Measurements from ENCODE around the gene MAPK1. TPM values are rescaled to one million over a fixed set of nuclear protein-coding genes. Genes with fewer than 3 reads are reported as not detected.
A peak's percentile ranks its signal among the peaks of the same experiment; 100 is the strongest.
"Not testable (repeated sequence)": the region's sequence is repeated elsewhere in the genome, so short reads cannot be mapped to it uniquely, and the experiment has no call there.

MAPK1 gene
- total RNA-seq, 1 donor from 2014 or later, result 75.2 TPM

DNA sequence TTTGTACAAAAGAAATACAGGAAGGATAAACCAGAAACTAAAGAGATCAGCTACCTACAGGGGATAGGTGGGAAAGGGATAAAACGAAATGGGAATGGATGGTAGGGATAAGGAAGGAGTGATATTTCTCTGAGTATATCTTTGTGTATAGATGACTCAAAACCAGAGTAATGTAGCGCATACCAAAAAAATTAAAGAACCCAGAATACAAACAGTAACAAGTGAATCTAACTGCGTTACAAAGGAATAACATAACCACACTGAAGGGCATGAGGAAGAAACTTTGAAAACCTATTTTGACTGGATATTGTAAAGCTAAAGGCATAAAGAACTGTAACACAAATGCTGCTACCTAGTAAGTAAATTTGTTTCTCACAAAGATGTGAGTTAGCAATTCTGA is 37.9 kb downstream of the MAPK1 start:
- intact Hi-C loops (cut with DNase I), result no loop called here
- ATAC-seq (ENCODE audit: poor library complexity) (no peak), DNase-seq (no peak)

DNA sequence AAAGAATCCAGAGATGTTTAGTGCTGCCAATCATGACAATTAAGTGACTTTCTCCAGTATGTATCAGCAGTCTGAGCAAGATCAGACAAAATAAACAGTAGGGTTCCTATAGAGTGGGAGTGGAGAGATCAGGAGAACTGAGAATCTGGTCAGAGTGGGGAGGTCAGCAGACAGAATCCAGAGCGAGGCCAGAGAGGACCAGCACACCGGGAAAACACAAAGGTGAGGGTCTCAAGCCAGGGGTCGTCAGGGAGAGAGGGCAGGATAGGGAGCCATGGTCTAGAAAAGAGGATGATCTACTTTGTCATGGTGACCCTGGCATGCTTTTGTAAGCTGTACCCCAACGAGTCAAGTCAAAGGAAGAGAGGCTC is 39.2 kb downstream of the MAPK1 start:
- DNase-seq, result no peak
- intact Hi-C loops (cut with DNase I), result no loop called here
- ATAC-seq (ENCODE audit: poor library complexity), result no peak

DNA sequence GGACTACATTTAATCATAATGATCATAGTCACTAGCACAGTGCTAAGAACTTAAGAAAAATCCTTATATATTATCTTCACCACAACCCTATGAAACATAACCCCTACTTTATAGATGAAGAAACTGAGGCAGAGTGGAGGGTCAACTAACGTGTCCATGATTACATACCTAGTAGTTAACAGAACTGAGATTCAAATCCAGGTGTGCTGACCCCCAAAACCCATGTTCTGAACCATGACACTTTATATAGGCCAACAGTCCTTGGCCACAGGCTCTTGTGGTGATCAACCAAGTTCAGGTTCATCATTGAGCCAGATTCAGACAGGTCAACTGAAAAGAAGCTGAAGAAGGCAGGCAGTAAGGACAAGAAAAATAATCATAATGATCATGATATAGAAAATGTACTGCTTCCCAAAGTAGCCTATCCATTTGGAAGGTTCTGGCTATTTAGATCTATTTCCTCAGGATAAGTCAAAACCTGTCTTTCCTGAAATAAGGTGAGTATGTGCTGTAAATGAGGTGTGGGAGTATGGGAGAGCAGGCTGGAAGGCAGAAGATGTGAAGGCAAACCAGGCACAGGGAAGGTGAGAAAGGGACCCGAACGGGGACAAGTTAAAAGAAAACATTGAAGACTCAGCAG is 39.7 kb downstream of the MAPK1 start:
- DNase-seq (no peak), ATAC-seq (ENCODE audit: poor library complexity) (no peak)
- intact Hi-C loops (cut with DNase I), result no loop called here

DNA sequence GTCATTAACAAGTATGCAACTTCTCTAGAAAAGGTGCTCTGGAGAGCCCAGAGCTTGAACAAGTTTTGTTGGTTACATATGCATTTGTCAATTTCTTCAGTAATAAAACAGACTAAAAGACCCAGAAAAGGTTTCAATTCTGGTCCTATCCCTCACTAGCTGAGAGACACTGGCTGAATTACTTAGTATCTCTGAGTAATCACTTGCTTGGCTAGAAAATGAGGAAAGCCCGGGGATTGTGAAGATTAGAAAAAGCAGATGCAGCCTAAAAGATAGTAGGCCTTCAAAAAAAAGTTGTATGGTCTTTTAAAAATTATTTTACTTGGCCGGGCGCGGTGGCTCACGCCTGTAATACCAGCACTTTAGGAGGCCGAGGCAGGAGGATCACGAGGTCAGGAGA is 41.2 kb downstream of the MAPK1 start:
- DNase-seq (no peak), ATAC-seq (ENCODE audit: poor library complexity) (no peak)
- intact Hi-C loops (cut with DNase I), result no loop called here

DNA sequence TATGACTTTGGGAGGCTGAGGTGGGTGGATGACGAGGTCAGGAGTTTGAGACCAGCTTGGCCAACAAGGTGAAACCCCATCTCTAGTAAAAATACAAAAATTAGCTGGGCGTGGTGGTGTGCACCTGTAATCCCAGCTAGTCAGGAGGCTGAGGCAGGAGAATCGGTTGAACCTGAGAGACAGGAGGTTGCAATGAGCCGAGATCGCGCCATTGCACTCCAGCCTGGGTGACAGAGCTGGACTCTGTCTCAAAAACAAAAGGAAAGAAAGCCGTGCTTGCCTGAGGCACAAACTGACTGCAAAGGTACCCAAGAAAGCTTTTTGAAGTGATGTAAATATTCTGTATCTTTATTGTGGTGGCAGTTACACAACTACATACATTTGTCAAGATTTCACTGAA is 42.5 kb downstream of the MAPK1 start:
- intact Hi-C loops (cut with DNase I); ATAC-seq (ENCODE audit: poor library complexity); DNase-seq: not testable (repeated sequence)

DNA sequence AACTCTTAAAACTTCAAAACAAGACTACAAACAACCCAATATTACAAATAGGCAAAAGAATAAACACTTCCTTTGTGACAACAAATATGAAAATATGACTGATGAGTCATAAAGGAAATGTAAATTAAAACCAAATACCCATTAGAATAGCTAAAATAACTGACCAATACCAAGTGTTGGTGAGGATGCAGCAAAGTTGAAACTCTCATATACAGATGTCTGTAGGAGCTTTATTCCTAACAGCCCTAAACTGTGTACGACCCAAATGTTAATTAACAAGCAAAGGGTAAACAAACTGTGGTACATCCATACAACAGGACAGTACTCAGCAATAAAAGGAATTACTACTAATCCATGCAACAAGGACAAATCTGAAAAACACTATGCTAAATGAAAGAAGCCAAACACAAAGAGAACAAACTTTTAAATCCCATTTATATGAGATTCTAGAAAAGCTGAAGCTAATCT is 43.0 kb downstream of the MAPK1 start:
- no peak for ATAC-seq (ENCODE audit: poor library complexity)
- intact Hi-C loops (cut with DNase I), result no loop called here
- no peak for DNase-seq

DNA sequence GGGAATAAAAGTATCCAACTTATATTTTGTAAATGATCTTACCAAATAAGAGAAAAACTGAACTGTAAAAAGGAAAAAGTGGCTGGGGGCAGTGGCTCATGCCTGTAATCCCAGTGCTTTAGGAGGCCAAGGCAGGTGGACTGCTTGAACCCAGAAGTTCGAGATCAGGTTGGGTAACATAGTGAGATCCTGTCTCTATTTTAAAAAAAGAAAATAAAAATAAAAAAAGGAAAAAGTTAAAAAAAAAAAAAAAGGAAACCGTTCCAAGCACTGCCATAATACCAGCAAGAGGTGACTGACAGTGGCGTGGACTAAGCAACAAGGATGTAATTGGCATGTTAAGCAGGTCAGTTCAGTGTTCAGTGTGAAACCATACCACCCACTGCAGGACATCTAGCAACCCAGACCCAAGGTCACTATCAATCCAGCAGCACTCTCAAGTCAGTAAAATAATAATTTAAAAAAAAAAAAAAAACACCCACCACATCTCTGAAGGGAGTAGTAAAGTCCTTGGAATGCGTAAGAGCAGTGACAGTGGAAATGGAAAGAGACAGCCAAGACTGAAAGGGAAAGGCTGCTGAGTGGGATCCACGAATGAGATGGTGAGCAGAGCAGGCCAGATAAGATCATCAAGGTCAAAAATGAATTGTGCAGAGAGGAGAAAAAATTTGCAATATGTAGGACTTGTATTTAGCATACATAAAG is 43.6 kb downstream of the MAPK1 start:
- intact Hi-C loops (cut with DNase I), result no loop called here
- ATAC-seq (ENCODE audit: poor library complexity) (peak; percentile 41), DNase-seq (no peak)

DNA sequence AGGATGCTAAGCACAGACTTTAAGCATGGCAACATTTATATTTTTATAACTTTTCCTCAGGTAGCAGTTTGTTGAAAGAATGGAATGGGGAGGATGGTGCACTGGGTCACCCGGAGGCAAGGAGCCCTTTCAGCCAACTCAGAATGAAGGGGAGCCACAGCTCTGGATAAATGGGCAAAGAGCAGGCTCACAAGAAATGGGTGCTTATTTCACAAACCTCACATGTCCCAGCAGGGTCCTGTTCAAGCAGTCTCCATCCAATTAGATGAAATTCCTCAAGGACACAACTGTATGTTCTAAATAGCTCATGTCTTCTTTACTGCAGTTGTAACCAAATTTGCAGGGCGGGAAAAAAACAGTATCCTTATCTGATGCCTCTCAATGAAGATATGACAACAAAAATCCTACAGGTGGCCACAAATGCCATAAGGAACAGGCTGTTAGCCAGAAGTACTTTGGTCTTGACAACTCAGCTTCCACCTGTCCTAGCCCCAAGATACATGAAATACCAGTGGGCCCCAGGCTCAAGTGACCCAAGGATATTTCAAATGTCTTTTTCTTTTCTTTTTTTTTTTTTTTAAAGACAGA is 48.2 kb downstream of the MAPK1 start:
- ATAC-seq (ENCODE audit: poor library complexity) (no peak), DNase-seq (no peak)
- intact Hi-C loops (cut with DNase I), result loop anchor here (10.0 kb wide), 1 partner anchor 46 kb away; the partner anchor contains the start of gene MAPK1

DNA sequence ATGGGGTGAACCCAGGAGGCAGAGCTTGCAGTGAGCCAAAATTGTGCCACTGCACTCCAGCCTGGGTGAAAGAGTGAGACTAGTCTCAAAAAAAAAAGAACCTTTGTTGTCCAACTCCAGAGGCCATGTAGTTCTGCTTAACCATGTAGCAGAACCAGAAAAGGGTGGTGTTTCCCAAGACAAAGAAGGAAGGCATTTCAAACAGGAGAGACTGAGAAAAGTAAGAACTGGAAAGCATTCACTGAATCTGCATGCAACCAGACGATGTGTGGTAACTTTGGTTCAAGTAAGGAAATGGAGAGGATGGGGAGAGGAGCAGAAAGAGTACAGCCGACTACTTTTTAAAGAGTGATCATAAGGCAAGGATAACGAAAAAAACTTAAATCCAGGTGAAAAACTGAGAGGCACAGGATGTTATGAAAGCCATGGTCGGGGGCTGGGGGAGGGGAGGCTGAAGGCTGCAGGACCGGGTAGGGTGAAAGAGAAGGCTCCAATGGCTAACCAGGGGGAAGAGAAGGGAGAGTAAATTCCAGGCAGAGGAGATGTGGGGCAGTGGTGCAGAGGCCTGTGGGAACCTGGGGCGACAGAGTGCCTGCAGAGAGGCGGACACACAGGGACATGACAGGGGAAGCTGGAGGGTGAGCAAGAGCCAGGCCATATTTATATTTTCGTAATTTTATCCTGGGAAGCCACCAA is 48.8 kb downstream of the MAPK1 start:
- intact Hi-C loops (cut with DNase I), result loop anchor here (10.0 kb wide), 1 partner anchor 46 kb away; the partner anchor contains the start of gene MAPK1
- no peak for ATAC-seq (ENCODE audit: poor library complexity)
- DNase-seq, result no peak

DNA sequence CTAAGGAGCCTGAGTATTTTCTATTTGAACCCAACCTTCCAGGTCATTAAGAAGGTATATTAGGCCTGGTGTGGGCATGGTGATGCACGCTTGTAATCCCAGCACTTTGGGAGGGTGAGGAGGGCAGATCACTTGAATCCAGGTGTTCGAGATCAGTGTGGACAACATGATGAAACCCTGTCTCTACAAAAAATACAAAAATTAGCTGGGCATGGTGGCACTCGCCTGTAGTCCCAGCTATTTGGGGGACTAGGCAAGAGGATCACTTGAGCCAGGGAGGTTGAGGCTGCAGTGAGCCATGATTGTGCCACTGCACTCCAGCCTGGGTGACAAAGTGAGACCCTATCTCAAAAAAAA is 50.0 kb downstream of the MAPK1 start:
- not testable (repeated sequence) for ATAC-seq (ENCODE audit: poor library complexity); DNase-seq
- intact Hi-C loops (cut with DNase I), result loop anchor here (10.0 kb wide), 1 partner anchor 47 kb away; the partner anchor contains the start of gene MAPK1

DNA sequence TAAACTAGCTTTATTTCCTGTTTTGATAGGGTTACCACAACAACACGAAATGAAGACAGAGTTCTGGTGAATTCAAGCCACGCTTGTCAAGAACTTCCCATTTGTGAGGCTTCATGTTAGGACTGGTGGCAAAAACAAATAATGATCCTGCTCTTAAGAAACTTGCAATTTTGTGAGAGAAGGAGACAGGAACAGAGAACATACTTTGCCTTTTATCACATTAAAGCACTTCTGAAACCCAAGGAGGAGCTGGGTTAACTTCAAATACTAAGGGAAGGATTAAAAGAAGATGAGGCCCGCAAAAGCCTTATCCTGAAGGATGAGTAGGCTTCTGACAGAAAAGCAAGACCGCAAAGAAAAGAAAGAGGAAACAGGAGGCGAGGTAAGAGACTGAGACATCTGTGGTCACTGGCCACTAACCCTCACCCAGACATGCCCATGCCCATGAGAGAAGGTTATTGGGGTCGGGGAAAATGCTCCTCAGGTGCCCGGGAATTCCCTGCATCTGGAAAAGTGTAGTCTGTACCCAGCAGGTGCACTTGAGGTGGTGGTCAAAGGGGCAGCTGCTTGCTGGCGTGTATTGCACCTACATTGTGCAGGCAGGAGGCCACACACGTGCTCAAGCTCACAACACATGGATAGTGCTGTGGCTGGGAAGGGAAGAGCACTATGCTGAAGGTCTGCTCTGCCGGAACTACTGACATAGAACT is 50.5 kb downstream of the MAPK1 start:
- peak; percentile 79 for ATAC-seq (ENCODE audit: poor library complexity)
- intact Hi-C loops (cut with DNase I), result loop anchor here (10.0 kb wide), 1 partner anchor 48 kb away; the partner anchor contains the start of gene MAPK1
- DNase-seq, result no peak

DNA sequence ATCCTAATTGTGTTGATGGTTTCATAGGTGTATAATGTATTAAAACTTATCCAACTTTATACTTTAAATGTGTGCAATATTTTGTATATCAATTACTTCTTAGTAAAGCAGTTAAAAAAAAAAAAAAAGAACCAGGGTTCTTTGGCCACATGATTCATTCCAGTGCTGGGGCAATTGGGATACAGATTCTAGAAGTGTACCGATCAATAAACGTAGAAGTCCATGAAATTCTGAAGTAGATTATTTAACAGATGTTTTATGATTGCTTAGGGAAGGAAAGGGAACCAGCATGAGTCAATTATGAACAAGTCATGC is 51.0 kb downstream of the MAPK1 start:
- ATAC-seq (ENCODE audit: poor library complexity), result no peak
- intact Hi-C loops (cut with DNase I), result loop anchor here (10.0 kb wide), 1 partner anchor 48 kb away; the partner anchor contains the start of gene MAPK1
- DNase-seq, result no peak

DNA sequence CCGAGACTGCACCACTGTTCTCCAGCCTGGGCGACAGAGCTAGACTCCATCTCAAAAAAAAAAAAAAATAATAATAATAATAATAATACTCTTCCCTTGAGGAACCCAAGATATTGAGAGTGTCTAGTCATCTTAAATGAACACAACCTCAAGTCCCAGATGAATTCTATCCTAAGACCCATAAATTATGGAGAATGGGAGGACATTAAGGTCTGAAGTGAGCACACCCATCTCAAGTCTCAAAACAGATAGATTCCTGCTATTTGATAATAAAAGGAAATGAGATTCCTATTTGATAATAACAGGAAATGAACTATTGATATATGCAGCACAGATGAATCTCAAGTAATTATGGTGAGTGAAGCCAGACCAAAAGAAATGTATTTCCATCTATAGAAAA is 51.5 kb downstream of the MAPK1 start:
- ATAC-seq (ENCODE audit: poor library complexity) (no peak), DNase-seq (no peak)
- intact Hi-C loops (cut with DNase I), result loop anchor here (10.0 kb wide), 1 partner anchor 49 kb away; the partner anchor contains the start of gene MAPK1

DNA sequence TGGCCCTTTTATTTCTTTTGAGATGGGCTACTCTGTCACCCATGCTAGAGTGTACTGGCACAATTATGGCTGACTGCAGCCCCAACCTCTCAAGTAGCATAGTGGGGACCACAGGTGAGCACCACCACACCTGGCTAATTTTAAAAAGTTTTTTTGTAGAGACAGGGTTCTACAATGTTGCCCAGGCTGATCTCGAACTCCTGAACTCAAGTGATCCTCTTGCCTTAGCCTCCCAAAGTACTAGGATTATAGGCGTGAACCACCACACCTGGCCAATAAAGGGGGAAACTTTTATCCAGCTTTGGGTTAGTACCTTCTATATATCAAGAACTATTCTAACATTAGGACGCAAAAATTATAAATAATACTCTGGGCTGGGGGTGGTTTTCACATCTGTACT is 52.1 kb downstream of the MAPK1 start:
- DNase-seq (no peak), ATAC-seq (ENCODE audit: poor library complexity) (no peak)
- intact Hi-C loops (cut with DNase I), result loop anchor here (10.0 kb wide), 1 partner anchor 49 kb away; the partner anchor contains the start of gene MAPK1

DNA sequence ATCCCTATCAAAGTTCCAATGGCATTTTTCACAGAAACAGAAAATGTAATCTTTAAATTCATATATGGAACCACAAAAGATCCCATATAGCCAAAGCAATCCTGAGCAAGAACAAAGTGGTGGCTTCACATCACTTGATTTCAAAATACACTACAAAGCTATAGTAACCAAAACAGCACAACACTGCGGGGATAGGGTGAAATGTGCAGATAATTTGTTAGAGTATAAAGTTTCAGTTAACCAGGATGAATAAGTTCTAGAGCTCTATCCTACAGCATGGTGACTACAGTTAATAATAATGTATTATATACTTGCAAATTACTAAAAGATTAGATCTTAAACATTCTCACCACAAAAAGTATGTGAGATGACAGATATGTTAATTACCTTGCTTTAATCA is 55.5 kb downstream of the MAPK1 start:
- DNase-seq (no peak), ATAC-seq (ENCODE audit: poor library complexity) (no peak)
- intact Hi-C loops (cut with DNase I), result loop anchor here (10.0 kb wide), 1 partner anchor 53 kb away; the partner anchor contains the start of gene MAPK1

DNA sequence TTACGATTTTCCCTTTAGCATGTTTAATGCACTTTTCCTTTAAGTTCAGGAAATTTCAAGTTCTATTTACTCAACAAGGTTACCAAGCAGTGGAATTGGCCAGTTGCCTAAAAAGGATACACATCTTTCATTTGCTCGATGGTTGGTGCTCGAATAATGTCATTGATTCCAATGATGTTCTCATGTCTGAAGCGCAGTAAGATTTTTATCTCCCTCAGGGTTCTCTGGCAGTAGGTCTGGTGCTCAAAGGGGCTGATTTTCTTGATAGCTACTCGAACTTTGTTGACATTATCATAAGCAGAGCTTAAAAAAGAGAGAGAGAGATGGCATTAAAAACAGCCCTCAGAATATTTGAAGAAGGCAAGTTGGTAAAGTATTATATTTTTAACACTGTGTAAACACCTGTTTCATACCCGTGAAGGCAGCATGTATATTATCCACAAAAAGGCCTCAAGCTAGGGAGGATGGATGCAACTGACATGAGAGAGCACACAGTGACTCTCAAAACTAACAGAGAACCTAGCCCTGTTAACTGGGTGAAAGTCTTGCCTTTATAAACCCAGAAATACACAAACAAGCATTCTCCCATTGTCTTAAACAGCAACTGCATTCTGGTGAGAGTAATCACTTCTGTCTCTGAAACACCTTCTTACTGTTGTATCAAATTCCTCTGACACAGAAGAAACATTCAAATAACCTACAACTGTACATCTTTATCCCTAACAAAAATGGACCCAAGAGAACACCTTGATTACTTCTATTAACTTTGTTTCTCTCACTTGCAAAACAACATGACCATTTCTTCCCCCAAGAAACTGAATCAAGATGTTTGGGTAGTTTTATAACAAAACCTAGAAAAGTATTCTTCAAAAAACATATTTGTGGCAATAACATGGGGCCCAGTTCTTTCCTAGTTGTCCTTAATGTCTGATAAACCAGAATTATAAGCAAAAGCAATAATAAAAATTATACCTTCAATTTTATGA is 59.6 kb downstream of the MAPK1 start:
- ATAC-seq (ENCODE audit: poor library complexity) (no peak), DNase-seq (no peak)
- intact Hi-C loops (cut with DNase I), result no loop called here

DNA sequence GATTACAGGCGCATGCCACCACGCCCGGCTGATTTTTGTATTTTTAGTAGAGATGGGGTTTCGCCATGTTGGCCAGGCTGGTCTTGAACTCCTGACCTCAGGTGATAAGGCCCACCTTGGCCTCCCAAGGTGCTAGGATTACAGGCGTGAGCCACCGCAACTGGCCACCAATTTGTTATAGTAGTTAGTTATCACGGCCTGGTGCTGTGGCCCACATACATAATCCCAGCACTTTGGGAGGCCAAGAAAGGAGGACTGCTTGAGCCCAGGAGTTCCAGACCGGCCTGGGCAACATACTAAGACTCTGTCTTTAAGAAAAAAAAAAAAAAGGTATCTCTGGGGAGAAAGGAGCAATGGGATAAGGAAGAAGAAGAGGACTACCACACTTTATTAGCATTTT is 62.1 kb downstream of the MAPK1 start:
- ATAC-seq (ENCODE audit: poor library complexity); intact Hi-C loops (cut with DNase I); DNase-seq: not testable (repeated sequence)

Measured in Right ventricle myocardium superior (tissue), 1 donor.